ENCODE results near the gene F8.

Gene F8

GRCh38 chrX:155054255-155054654, 31.7 kb upstream of the F8 start:
- Histone ChIP-seq H3K9me3 (ENCODE audit: control insufficient read depth, insufficient read depth, low read depth, low read length) (no peaks in the 10 kb centered on the region), H3K36me3 (ENCODE audit: control insufficient read depth in 2 of 2, insufficient read depth in 1 of 2, low read length in 2 of 2) (peaks cover 0 to 22% of the 10 kb centered on the region in 2 experiments; a peak in 2 of 3 replicates), H3K4me3 (ENCODE audit: low read depth, low read length) (no peak overlapping the region), H3K27ac (ENCODE audit: extremely low read depth, low read depth, low read length) (no peak overlapping the region), H3K4me1 (ENCODE audit: control insufficient read depth, insufficient read depth, low read length) (no peaks in the 10 kb centered on the region)
- TF ChIP-seq TSHZ1 (tag by site-specific recombination; IDR thresholded peaks at IDR 0.05; ENCODE audit: borderline replicate concordance): no peak
- TF ChIP-seq ZNF558 (tag by site-specific recombination; IDR thresholded peaks at IDR 0.05): no peak
- TF ChIP-seq PATZ1 (tag by site-specific recombination; IDR thresholded peaks at IDR 0.05): no peak
- TF ChIP-seq SP3 (tag by site-specific recombination; IDR thresholded peaks at IDR 0.05): no peak
- no peak for TF ChIP-seq ZNF23 (tag by site-specific recombination; IDR thresholded peaks at IDR 0.05; ENCODE audit: borderline replicate concordance)
- TF ChIP-seq ZNF830 (tag by site-specific recombination; IDR thresholded peaks at IDR 0.05; ENCODE audit: low read depth): no peak
- TF ChIP-seq HOXD13 (CRISPR knock-in tag; IDR thresholded peaks at IDR 0.05; ENCODE audit: borderline replicate concordance): no peak
- no peak for TF ChIP-seq KLF1 (tag by site-specific recombination; IDR thresholded peaks at IDR 0.05)
- no peak for TF ChIP-seq ZNF239 (tag by site-specific recombination; IDR thresholded peaks at IDR 0.05)
- no peak for TF ChIP-seq KLF9 (tag by site-specific recombination; IDR thresholded peaks at IDR 0.05; ENCODE audit: low read depth)
- TF ChIP-seq ZNF549 (tag by site-specific recombination; IDR thresholded peaks at IDR 0.05): no peak
- no peak for TF ChIP-seq ZNF148 (tag by site-specific recombination; IDR thresholded peaks at IDR 0.05; ENCODE audit: borderline replicate concordance)
- no peak for TF ChIP-seq ZNF518A (tag by site-specific recombination; conservative IDR thresholded peaks at IDR 0.05; ENCODE audit: low read depth)
- TF ChIP-seq ZBTB8A (tag by site-specific recombination; IDR thresholded peaks at IDR 0.05): no peak
- no peak for TF ChIP-seq ZNF707 (tag by site-specific recombination; IDR thresholded peaks at IDR 0.05)
- TF ChIP-seq ZNF2 (tag by site-specific recombination; IDR thresholded peaks at IDR 0.05): no peak
- TF ChIP-seq ZSCAN18 (tag by site-specific recombination; IDR thresholded peaks at IDR 0.05): no peak
- TF ChIP-seq ZNF561 (tag by site-specific recombination; IDR thresholded peaks at IDR 0.05; ENCODE audit: borderline replicate concordance): no peak
- ChIA-PET CTCF (interaction anchor here (0.5 to 1.0 kb wide), 2 partner anchors 136 to 209 kb away, joined by 3 to 4 read pairs; no protein-coding TSS in a partner anchor), POLR2A (no interaction called here)

Measured in HEK293 (cell line).